NCI-H345 treated with DMSO at 0.1 percent for 48 hours (cell line): ENCODE measurements around the gene DLG2.

Source experiments
- DNase-seq: peaks from one replicate; lab custom pipeline; 2025; ENCODE audit not compliant: unreplicated experiment; lab: John Stamatoyannopoulos, UW

The DLG2 gene

DNA sequence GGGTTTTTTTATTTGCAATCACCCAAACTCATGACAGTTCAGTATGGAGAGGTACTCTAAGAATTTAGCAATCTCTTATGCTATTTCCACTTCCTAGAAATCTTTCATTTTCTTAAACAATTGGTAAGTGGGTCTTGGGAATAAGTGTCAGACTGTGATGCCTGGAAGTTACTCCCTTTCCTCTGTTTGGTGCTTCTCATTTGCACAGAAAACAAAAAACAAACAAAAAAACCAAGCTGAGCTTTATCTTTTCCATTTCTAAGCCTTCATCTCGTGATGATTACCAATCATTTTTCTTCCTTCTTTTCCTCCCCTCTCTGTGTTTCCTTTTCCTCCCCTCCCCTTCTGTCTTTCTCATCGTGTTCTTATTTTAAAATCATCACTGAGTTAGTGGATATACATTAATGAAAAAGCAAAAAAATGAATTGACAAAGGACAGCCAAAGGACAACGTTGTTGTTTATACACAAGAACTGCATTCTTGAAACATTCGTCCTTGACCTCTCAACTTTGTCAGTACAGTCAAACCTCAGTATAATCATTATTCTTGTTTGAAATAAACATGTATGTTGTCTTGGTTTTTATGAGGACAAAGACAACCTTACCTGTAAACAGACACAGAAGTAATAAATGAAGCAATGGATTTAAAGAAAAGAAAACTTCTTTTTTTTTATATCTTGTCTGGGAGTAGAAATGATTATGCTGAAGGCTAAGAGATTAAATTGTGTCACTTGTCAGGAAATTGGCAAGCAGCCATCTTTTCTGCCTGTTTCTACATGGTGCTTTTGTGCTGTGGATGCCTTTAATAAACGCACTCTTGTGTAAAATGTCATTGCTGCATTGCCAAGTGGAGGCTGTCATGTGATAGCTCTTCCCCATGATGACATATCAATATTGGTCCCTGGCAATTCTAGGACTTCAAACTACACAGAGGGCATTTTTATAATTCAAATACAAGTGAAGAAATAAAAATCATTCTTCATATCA is 1537.8 kb downstream of the DLG2 start:
- peak; percentile 79 for DNase-seq

DNA sequence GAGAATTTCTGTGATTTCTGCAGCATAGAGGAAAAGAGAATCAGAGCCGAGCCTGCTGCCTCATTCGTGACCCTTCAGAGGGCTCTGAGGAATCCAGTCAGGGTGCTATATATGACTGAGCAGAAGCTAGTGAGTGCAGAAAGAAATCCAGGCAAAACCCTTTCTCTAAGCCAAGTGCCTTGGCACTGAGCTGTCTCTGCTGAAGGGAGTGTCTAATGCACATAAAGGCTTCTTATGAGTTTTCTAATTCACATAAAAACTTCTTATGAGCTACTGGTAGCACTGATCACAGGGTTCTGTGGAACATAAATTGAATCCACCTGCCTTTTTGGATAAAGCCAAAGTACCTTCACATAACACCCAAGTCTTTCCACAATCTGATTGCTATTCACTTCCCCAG is 1555.3 kb downstream of the DLG2 start:
- no peak for DNase-seq

DNA sequence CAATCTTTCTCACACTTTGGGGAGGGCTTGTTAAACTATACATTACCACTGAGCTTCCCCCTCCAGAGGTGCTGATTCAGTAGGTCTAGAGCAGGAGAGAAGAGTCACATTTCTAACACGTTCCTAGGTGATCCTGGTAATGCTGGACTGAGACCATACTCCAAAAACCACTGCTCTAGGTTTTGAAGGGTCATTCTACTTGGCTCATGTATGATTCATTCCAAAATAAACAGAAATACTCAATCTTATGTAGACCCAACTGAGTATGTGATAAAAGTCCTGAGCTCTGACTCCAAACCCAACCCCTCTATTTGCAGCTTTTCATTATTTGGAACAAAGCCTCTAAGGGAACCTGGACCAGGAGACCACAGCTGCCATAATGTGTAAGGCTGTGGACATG is 1558.1 kb downstream of the DLG2 start:
- no peak for DNase-seq

DNA sequence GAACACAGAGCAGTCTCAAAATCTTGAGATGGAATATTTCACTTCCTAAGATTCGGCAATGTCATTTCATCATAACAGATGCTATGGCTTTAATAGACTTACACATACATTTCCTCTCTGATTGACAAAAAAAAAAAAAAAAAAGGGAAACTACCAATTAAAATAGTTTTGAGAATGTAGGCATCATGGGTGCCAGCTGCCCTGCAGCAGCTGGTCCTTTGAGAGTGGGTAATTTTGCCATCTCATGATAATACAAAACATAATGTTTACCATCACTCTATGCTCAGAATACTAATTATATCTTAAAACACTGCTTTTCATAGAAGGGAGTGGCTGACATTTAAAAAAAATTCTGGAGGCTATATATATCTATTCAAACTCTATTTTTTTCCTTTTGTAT is 1565.4 kb downstream of the DLG2 start:
- no peak for DNase-seq

DNA sequence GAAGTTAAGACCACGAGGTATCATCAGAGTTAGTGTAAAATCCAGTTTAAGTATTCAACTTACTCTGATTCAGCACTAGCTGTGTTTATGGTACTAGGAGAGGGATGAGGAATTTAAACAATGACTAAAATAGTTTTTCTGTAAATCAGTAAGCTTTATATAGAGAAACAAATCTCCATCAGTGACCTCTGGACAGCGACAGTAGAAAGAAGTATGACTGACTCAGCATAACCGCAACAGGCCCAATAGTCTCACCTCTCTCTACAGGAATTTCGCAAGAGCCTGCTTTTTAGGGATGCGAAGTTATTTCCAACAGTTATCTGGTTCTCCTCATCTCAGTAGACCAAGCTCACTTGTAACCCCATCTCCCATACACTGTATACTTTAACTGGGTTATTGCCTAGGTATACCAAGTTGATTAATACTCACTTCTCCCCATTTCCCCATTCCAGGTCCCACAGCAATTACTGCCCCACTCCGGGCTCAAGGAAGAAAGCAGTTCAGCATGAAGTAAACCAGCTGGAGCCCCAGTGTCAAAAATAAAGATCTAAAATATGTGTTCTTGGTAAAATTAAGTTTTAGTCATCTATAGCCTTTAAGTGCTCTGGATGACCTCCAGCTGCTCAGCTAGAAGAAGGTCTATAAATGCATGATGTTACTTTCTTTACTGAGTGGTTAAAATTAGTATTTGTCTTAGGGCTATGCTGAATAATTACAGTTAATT is 1570.3 kb downstream of the DLG2 start:
- DNase-seq, result no peak

DNA sequence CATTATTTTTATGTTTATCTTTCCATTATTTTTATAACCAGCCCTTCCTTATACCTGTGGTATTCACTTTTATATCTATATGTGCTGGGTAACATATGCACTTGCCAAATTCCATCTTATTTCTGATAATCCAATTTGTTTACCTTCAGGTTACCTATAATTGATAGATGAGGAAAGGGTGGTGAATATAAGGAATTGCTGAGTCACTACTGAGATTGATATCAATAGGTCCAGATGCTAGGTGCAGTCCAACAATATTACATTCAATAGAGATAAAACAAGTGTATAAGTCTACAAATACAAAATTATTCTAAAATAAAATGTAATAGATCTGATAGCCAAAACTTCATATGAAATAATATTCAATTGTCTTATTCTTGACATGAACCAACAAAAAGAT is 1582.0 kb downstream of the DLG2 start:
- no peak for DNase-seq

DNA sequence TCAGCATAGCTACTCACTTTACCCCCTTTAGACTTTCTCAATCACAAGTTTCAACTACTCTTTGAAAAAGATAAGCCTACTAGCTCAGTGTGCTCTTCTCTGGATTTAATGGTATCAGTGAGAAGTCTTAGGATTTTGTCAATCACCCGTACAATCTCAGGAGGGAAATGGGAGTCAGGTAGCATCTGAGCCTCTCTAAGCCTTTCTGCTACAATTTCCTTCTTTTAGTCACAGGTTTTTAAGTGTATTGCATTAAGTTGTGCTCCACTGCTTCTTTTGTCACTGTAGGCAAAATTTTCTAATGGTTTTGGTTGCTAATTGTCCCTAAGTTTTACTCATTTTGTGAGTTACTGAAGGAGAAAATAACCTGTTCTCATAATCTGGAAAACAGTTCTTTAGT is 1582.4 kb downstream of the DLG2 start:
- DNase-seq, result no peak

DNA sequence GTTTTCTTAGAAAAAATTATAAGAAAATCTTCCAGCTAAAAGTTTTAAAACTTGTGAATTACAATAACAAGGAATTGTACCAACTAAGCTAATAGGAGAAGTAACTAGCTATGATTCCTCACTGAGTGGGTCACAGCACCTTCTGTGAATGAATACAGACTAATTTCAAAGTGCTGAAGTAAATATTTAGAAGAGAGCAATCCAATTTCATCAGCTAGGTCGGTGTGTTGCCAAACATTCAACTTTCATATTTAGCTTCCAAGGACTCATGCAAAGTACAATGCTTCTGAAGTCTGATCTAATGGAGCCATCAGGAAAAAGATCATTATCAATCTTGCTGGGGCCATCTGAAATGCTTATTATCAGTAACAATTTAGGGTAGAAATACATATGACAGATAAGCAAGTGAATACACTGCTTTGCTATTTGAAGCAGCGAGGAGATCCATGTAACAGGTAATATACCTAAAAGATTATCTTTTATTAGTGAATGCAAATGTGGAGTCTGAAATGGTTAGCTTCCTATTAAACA is 1590.4 kb downstream of the DLG2 start:
- DNase-seq, result no peak

DNA sequence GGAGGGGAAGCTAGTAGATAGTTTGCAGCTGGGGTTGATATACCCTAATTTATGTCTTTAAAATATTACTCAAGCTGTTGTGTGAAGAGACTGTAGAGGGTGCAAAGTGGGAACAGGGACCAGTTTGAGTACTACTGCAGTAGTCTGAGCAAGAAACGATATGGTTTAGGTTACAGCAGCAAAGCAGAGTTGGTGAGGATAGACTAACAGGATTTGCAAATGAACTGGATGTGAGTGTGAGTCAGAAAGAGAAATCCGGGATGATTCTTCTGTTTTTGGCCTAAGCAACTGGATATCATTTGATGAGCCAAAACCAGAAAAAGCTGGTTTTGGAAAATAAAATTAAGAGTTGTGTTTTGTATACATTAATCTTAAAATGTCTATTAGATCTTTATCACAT is 1591.5 kb downstream of the DLG2 start:
- DNase-seq, result no peak

DNA sequence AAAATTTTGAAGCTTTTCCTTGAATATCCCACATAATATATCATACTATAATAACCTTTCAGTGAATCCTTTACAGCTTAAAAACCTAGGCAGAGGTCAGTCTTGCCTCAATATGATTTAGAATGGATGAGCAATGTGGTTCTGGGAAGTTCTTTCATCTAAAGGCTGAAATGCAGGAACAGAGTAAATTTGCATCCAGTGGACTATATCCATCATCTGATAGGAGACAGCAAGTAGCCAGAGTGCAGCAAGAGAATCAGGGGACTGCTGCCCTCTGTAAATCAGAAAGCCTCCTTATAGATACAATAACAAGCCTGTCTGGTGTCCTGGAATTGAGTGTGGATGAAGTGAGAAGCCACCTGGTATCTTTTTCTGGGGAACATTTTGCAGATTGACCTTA is 1592.7 kb downstream of the DLG2 start:
- DNase-seq, result no peak

DNA sequence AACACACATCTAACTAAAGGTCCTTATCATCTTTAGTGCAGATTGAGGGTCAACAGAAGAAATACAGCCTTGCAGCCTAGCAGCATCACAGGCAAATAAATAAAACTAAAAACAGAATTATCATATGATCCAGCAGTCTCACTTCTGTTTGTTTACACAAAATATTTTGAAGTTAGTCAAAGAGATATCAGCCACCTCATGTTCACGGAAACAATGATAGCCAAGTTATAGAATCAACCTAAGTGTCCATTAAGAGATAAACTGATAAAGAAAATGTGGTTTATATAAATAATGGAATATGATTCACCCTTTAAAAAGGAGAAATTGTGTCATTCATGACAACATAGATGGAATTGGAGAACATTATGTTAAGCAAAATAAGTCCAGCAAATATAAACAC is 1602.9 kb downstream of the DLG2 start:
- DNase-seq, result no peak

DNA sequence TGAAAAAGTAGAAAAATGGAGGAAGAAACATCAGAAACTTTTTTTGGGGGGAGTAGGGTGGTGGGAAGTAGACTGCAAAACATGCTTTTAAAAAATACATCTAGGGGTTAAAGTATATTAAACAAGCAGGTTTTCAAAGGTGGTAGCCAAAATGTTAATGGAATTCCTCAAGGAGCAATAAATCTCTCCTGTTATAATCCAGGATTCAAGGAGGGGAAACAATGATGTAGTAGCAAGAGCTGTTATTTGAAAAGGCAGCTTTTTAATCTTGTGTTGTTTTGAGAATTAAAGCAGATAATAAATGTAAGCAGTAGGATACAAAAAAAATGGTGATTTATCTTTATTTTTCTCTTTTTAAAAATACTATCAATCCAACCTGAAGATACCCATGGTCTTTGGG is 1604.4 kb downstream of the DLG2 start:
- peak; percentile 9 for DNase-seq

DNA sequence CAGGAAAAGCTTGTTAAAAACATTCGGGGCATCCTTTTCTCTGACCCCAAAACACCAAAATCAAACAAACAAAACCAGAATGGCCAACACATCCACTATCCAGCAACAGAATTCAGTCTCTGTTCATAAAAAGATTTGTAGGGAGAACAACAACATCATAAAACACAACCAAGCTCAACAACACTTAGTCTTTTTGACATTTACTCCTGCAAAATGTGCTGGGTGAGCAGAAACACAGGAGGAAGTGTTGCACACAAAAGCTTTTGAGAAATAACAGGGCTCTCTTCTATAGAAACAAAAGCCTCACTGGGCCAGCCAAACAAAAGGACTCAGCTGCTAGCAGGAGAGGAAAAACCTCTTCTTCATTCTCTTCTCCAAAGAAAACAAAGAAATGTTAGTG is 1604.9 kb downstream of the DLG2 start:
- DNase-seq, result peak; percentile 47

DNA sequence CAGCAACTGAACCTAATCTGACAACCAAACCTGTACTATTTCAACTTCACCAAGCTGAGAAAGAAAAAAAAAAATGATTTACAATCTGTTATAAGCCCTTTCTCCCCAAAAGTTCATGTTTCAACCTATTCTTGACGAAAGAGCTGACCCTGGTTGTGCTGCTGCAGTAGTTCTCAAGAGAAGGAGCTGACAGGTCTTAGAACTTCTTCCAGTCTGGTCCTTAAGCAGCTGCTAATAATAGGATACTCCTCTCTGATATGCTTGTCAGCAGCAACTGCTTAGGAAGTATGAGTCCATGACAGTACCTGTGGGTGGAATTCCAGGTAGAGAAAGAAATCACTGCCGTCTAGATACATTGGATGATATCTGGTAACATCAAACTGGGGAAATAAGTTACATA is 1605.9 kb downstream of the DLG2 start:
- no peak for DNase-seq

DNA sequence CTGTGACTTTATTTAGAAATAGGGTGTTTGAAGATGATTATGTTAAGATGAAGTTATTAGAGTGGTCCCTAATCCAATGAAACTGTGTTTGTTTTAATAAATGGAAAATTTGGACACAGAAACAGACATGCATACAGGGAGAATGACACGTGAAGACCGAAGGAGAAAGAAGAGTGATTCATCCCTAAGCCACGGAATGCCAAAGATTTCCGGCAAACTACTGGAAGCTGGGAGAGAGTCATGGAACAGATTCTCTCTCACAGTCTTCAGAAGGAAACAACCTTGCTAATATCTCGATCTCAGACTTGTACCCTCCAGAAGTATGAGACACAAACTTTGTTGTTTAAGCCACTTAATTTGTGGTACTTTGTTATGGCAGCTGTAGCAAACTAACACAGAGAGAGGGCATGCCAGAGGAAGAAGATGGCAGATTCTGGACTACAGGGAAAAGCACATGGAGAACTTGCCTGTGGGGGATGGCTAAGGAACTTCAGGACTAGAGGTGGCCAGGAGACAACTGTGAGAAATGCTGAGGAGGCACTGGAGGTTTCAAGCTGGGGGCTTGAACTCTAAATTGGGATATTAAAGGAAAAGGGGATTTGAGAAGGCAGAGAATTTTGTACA is 1607.5 kb downstream of the DLG2 start:
- DNase-seq, result no peak

DNA sequence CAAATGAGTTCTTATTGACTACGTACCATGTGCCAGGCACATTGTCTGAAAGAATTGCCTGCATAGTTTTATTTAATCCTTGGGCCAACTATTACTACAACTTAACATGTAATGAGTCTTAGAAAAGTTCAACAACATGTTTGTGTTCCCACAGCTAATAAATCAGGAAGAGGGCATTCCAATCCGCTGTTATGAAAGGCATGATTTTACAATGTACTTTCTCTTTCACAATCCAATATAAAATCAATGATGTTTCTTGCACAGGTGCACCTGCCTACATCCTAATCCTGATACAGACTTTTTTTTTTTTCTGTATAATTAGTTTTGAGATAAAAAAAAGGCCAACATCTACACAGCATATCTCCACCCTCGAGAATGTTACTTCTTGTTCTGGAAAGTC is 1612.6 kb downstream of the DLG2 start:
- no peak for DNase-seq

DNA sequence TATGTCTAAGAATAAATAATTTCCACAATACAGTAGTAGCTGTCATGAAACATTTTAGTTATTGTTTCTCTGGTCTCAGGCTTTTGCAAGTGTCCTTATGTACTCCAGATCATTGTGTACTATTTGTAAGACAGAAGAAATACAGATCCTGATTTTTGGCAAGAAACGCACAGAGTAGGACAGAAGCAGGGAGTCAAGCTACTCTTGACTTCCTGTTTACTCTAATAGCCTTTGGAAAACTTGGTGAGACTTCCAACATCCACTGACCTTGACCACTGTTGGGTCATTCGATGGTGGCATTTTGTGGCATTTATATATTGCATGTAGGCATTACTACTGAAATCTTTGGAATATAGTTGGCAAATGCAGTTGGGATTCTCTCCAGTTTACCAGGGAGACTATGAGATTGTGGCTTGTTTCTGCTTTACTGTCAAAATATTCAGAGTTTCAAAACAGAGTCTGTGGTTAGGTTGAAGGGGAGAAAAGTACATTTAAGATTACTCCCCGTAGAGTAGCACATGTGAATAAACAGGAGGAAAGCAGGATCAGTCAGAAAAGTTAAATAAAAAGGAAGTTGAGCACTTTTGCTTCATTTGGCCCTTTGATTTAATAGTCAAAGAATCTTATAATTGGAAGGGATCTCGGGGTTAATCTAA is 1614.8 kb downstream of the DLG2 start:
- no peak for DNase-seq

DNA sequence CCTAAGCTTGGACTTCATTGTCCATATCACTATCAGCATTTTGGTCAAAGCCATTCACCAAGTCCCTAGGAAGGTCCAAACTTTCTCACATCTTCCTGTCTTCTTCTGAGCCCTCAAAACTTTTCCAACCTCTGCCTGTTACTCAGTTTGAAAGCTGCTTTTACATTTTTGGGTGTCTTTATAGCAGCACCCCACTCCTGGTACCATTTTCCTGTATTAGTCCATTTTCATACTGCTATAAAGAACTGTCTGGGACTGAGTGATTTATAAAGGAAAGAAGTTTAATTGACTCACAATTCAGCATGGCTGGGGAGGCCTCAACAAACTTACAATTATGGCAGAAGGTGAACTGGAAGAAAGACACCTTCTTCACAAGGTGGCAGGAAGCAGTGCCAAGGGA is 1624.0 kb downstream of the DLG2 start:
- DNase-seq, result no peak

DNA sequence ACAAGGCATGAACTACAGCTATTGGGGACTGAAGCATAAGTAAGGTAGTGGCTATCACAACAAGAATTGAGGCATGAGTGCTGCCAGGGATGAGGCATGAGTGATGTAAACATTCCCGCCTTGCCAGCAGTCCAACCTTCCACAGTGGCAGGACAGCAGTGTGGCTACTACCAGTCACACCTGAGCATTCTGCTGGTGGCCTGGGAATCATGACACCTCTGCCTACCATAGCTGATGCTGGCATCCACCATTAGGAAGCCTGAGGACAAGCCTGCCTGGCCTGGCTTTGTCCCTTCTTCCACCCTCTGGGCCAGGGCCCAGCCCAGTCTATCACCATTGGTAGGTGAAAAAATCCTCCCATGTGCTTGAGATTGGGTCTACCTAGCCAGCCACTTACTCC is 1628.2 kb downstream of the DLG2 start:
- DNase-seq, result no peak

DNA sequence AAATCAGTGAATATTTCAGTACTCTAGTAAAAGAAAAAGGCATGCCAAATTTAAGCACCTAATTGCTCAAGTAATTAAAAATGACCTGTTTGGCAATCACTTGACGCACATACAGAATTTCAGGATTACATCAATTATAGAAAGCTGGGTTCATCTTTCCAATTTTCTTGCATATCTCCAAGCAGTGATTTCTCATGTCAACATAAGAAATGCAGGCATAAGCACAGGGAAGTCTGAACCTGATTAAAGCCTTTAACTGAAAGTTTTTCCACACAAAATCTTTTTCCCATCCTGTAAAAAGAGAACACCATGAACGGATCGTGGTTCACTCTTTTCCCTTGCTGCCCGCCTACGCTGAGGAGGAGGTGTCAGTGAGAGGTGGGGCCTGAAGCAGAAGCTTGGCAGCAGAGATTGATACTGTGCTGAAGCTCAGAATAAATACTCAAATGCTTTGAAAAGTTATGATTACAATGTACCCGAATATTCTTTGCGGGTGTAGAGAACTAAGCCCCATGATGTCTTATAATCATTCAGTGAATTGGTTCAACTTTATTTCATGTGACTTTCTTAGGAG is 1636.9 kb downstream of the DLG2 start:
- DNase-seq, result no peak

DNA sequence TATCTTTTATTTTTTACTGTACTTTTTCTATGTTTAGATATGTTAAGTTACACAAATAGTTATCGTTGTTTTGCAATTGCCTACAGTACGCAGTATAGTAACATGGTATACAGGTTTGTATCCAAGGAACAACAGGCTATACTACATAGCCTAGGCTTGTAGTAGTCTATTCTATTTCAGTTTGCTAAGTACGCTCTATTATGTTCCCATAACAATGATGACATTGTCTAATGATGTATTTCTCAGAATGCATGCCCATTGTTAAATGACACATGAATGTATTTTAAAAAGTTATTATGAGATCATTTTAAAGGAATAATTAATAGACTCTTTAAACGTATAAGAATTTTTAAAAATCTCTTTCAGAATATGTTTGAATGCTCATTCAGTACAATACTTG is 1644.3 kb downstream of the DLG2 start:
- no peak for DNase-seq
